ENCODE measurements around the gene BTK. TPM values are rescaled to one million over a fixed set of nuclear protein-coding genes. Genes with fewer than 3 reads are reported as not detected.
A peak's percentile ranks its signal among the peaks of the same experiment; 100 is the strongest.

BTK gene
- total RNA-seq, 1 experiment from 2014 or later = 0.35 TPM

GRCh38 chrX:101407748-101408531, 21.9 kb upstream of the BTK start, which contains the start of the genes GLA and HNRNPH2:
Gene GLA (minus strand): TSS chrX:101407925. CDS start chrX:101407903, 22 bp downstream.
Gene HNRNPH2 (plus strand): TSS chrX:101408222. CDS start chrX:101411989, 3,767 bp downstream.
- peak within 1 kb of the TSS; percentile 96 for H3K18ac ChIP-seq (ENCODE audit: insufficient read length, low read depth, low read length)
- H3K23me2 ChIP-seq (ENCODE audit: insufficient read length, low read depth, low read length, poor library complexity, severe bottlenecking) = peaks cover 4% of the 10 kb centered on the region
- WGBS (ENCODE audit: extremely low coverage, insufficient read length, low lambda C conversion rate) = no CpG with 5 or more reads among the region's 47 CpGs
- H3K27me3 ChIP-seq (ENCODE audit: insufficient read depth, low read length) = no peaks in the 10 kb centered on the region
- peak; percentile 93 for DNase-seq
- Mint-ChIP-seq H3K4me3 (peak within 1 kb of the TSS; percentile 92 to 95), H3K27ac (peak within 1 kb of the TSS; percentile 94 to 99 (median 98)), H3K9me3 (peaks cover 55 to 65% of the 10 kb centered on the region in 2 experiments), H3K4me1 (peaks cover 5 to 11% of the 10 kb centered on the region in 2 experiments; a peak in 3 of 4 replicates), H3K36me3 (ENCODE audit: insufficient read depth in 1 of 3, low read depth in 3 of 3) (peaks cover 18 to 29% (median 21%) of the 10 kb centered on the region in 3 experiments), H3K27me3 (ENCODE audit: low read depth) (peaks cover 1% of the 10 kb centered on the region; the same call in 1 of the 2 replicates)
- H3K14ac ChIP-seq (ENCODE audit: insufficient read depth, low read length) = peak within 1 kb of the TSS; percentile 96
- H2BK15ac ChIP-seq (ENCODE audit: low read depth, low read length) = no peak within 1 kb of the TSS
- no peak within 1 kb of the TSS for H2AFZ ChIP-seq (ENCODE audit: low read length)
- H4K20me1 ChIP-seq (ENCODE audit: control insufficient read depth, insufficient read depth, insufficient read length) = no peaks in the 10 kb centered on the region
- no peaks in the 10 kb centered on the region for H3K79me1 ChIP-seq (ENCODE audit: insufficient read depth, low read depth, low read length, poor library complexity, severe bottlenecking)
- no peak within 1 kb of the TSS for H2BK5ac ChIP-seq (ENCODE audit: insufficient read length, low read length)
- no peak within 1 kb of the TSS for H3K23ac ChIP-seq (ENCODE audit: insufficient read length, low read depth, low read length)
- H2BK20ac ChIP-seq (ENCODE audit: low read depth, low read length, poor library complexity, severe bottlenecking) = no peak within 1 kb of the TSS
- H3K79me2 ChIP-seq (ENCODE audit: insufficient read depth, low read length) = peaks cover 7% of the 10 kb centered on the region; the same call in 1 of the 2 replicates
- H3K4ac ChIP-seq (ENCODE audit: low read depth, low read length) = no peak within 1 kb of the TSS
- H4K5ac ChIP-seq (ENCODE audit: insufficient read length, low read depth, low read length) = no peak within 1 kb of the TSS
- H3K9ac ChIP-seq (ENCODE audit: extremely low read depth, insufficient read length, low read length) = peak within 1 kb of the TSS; percentile 95
- H4K91ac ChIP-seq (ENCODE audit: insufficient read length, low read depth, low read length) = no peak within 1 kb of the TSS
- no peak within 1 kb of the TSS for H2BK12ac ChIP-seq (ENCODE audit: insufficient read length, low read depth, low read length)
- peak within 1 kb of the TSS; percentile 54 for H3K27ac ChIP-seq (ENCODE audit: insufficient read length, low read depth, low read length)
- no peak for TF ChIP-seq CTCF (conservative IDR thresholded peaks at IDR 0.05)
- H2AK5ac ChIP-seq (ENCODE audit: insufficient read length, low read length) = no peak within 1 kb of the TSS
- no peak within 1 kb of the TSS for H3K56ac ChIP-seq (ENCODE audit: insufficient read length, low read depth, low read length)
- no peak within 1 kb of the TSS for H3T11ph ChIP-seq (ENCODE audit: low read length)
- no peak within 1 kb of the TSS for H2BK120ac ChIP-seq (ENCODE audit: low read depth, low read length, poor library complexity, severe bottlenecking)
- H3K4me1 ChIP-seq (ENCODE audit: insufficient read depth, low read length) = no peaks in the 10 kb centered on the region
- H3K4me2 ChIP-seq (ENCODE audit: insufficient read depth, insufficient read length, low read length) = peak within 1 kb of the TSS; percentile 59
- peaks cover 17% of the 10 kb centered on the region for H3K9me3 ChIP-seq (ENCODE audit: control insufficient read depth, low read depth, low read length)
- H4K8ac ChIP-seq (replicated peaks; ENCODE audit: insufficient read length, low read depth, low read length) = no peak within 1 kb of the TSS

Measured in H9 (cell line).